ENCODE measurements around the gene TTLL11.

Gene TTLL11

GRCh38 chr9:122076773-122077172, 16.3 kb downstream of the TTLL11 start:
- no peak for DNase-seq

GRCh38 chr9:122076117-122076516, 17.0 kb downstream of the TTLL11 start:
- peak in 2 of 4 experiments; percentile 28 to 33 for DNase-seq

GRCh38 chr9:122075135-122076030, 17.7 kb downstream of the TTLL11 start:
- DNase-seq, result no peak

- no peak for DNase-seq
Observed at GRCh38 chr9:122071715-122072114, 21.4 kb downstream of the TTLL11 start.

GRCh38 chr9:122070728-122071515, 22.2 kb downstream of the TTLL11 start:
- no peak for DNase-seq

GRCh38 chr9:122066680-122067079, 26.4 kb downstream of the TTLL11 start:
- DNase-seq, result peak in 3 of 4 experiments; percentile 15 to 52 (median 33)

GRCh38 chr9:122065923-122066629, 27.0 kb downstream of the TTLL11 start:
- DNase-seq, result no peak

GRCh38 chr9:122060481-122060880, 32.6 kb downstream of the TTLL11 start:
- DNase-seq, result peak in 1 of 4 experiments; percentile 16

- peak in 2 of 4 experiments; percentile 19 to 50 for DNase-seq
Observed at GRCh38 chr9:122059955-122060324, 33.2 kb downstream of the TTLL11 start.

- DNase-seq, result no peak
Observed at GRCh38 chr9:122059214-122059954, 33.7 kb downstream of the TTLL11 start.

- no peak for DNase-seq
Observed at GRCh38 chr9:122058709-122059108, 34.4 kb downstream of the TTLL11 start.

- DNase-seq, result no peak
Observed at GRCh38 chr9:122058051-122058450, 35.1 kb downstream of the TTLL11 start.

GRCh38 chr9:122057211-122057610, 35.9 kb downstream of the TTLL11 start:
- DNase-seq, result no peak

- no peak for DNase-seq
Observed at GRCh38 chr9:122056484-122056883, 36.6 kb downstream of the TTLL11 start.

GRCh38 chr9:122055701-122056100, 37.4 kb downstream of the TTLL11 start:
- DNase-seq, result peak; percentile 38 to 73 (median 68)

GRCh38 chr9:122053567-122054350, 39.3 kb downstream of the TTLL11 start:
- DNase-seq, result no peak

- DNase-seq, result peak in 1 of 4 experiments; percentile 32
Observed at GRCh38 chr9:122053064-122053463, 40.0 kb downstream of the TTLL11 start.

GRCh38 chr9:122051351-122052321, 41.5 kb downstream of the TTLL11 start:
- DNase-seq, result peak in 2 of 4 experiments; percentile 12 to 13

- no peak for DNase-seq
Observed at GRCh38 chr9:122050167-122050566, 42.9 kb downstream of the TTLL11 start.

- DNase-seq, result no peak
Observed at GRCh38 chr9:122042056-122042455, 51.1 kb downstream of the TTLL11 start.
